Spleen (tissue), 11 donors: Measurements from ENCODE around the gene HOXD8. TPM values are rescaled to one million over a fixed set of nuclear protein-coding genes. Genes with fewer than 3 reads are reported as not detected.

Experiments
- DNase-seq: peaks from one replicate; pipeline ENCODE4 v3.0.0-alpha.2; 2020
- H3K27ac ChIP-seq, 8 donors: fragments of 200-600 bp; sonication (generic) in 7 of 8; 1 replicate in 4 of 8; 2 replicates in 4 of 8; pipeline versions ENCODE4 v1.5.0 to v1.8.0; 2016 to 2021; ENCODE audit warnings: inconsistent platforms in 4 of 8, mild to moderate bottlenecking in 4 of 8, moderate library complexity in 1 of 8
- H3K27me3 ChIP-seq, 7 donors: fragments of 200-600 bp; sonication (generic) in 6 of 7; replicated peaks in 1 of 7; 1 replicate in 4 of 7; 2 replicates in 3 of 7; pipeline versions ENCODE4 v1.5.0 to v1.8.0; 2016 to 2021; ENCODE audit warnings: inconsistent platforms in 3 of 7, mild to moderate bottlenecking in 1 of 7
- H3K36me3 ChIP-seq, 6 donors: fragments of 200-600 bp; sonication (generic) in 5 of 6; 1 replicate in 4 of 6; 2 replicates in 2 of 6; pipeline versions ENCODE4 v1.5.0 to v1.8.0; 2016 to 2021; ENCODE audit warnings: inconsistent platforms in 2 of 6
- H3K4me1 ChIP-seq, 6 donors: fragments of 200-600 bp; sonication (generic) in 5 of 6; 1 replicate in 3 of 6; 2 replicates in 3 of 6; pipeline versions ENCODE4 v1.5.0 to v1.8.0; 2016 to 2021; ENCODE audit warnings: inconsistent platforms in 3 of 6
- H3K4me3 ChIP-seq, 8 donors: fragments of 200-600 bp; sonication (generic) in 7 of 8; 1 replicate in 4 of 8; 2 replicates in 4 of 8; pipeline versions ENCODE4 v1.5.0 to v1.8.0; 2016 to 2021; ENCODE audit warnings: inconsistent platforms in 4 of 8, mild to moderate bottlenecking in 4 of 8, moderate library complexity in 2 of 8
- H3K9me3 ChIP-seq, 8 donors: fragments of 200-600 bp; sonication (generic) in 7 of 8; 1 replicate in 4 of 8; 2 replicates in 4 of 8; pipeline versions ENCODE4 v1.5.0 to v1.8.0; 2016 to 2021; ENCODE audit warnings: inconsistent platforms in 4 of 8
- POLR2A ChIP-seq, 3 donors: fragments of 450-650 bp; IDR thresholded peaks; one replicate each; pipeline ENCODE4 v1.5.1; 2017; ENCODE audit warnings: antibody characterized with exemption in 3 of 3, mild to moderate bottlenecking in 1 of 3
- POLR2AphosphoS5 ChIP-seq, 3 donors: sonication (generic); formaldehyde crosslinking; IDR thresholded peaks; one replicate each; pipeline ENCODE4 v1.5.1; 2017; ENCODE audit warnings: antibody characterized with exemption in 3 of 3
- WGBS, 5 donors: extraction: QIAGEN DNeasy Blood & Tissue Kit in 3 of 5; methylation state at CpG; one replicate each; pipeline versions ENCODE4 v1.1.5 to v1.1.7; 2013 to 2018; 5-methylcytosine and 5-hydroxymethylcytosine counted together
- intact Hi-C: fragments of 100-400 bp; cut with DNase I; formaldehyde crosslinking; loops from one replicate; pipeline ENCODE4 v1.15.0; 2023; ENCODE audit warnings: low total_unique reads
- polyA plus RNA-seq, 3 donors: library from polyadenylated mRNA; stranded (reverse); fragments of 200-250 nt; gene quantifications; one replicate each; pipeline ENCODE4 v1.2.1, GENCODE V29; 2013
- total RNA-seq, 7 donors: library from RNA; depleted of rRNA in 3 of 7; stranded (reverse); fragments of >200 nt in 3 of 7; fragmentation: NEBNext Ultra II Directional in 4 of 7; extraction: Animal tissue kit (Norgen Biotek cat#: 25700) in 4 of 7; gene quantifications; one replicate each; pipeline versions ENCODE4 v1.1.0 to v1.2.1, GENCODE V29; 2016 to 2021
- TF ChIP-seq, protein P1 (sequence below), 11 experiments: fragments of 200-600 bp in 7 of 11; fragments of 450-650 bp in 4 of 11; sonication (generic) in 4 of 11; IDR thresholded peaks in 8 of 11; conservative IDR thresholded peaks in 3 of 11; 1 replicate in 7 of 11; 2 replicates in 4 of 11; pipeline versions ENCODE4 v1.4.0 to v1.8.0; 2016 to 2021; ENCODE audit warnings: antibody characterized with exemption in 11 of 11, inconsistent platforms in 4 of 11, mild to moderate bottlenecking in 1 of 11
- donor health status: healthy with polysubstance abuse.
- donor health status: DM: no; HTN: no; CAD: no; lungs with moderate emphysema.
- donor health status: DM: no; HTN: no; CAD: no.
- donor health status: Bipolar disorder and iron deficiency.
- donor health status: healthy.
- donor health status: DM: no; HTN: no; CAD: no.
- donor health status: DM: yes; HTN: yes; CAD: no.

Gene HOXD8
- total and polyA plus RNA-seq, 10 donors: 4.7 to 27.0 (median 15.8) TPM

DNA sequence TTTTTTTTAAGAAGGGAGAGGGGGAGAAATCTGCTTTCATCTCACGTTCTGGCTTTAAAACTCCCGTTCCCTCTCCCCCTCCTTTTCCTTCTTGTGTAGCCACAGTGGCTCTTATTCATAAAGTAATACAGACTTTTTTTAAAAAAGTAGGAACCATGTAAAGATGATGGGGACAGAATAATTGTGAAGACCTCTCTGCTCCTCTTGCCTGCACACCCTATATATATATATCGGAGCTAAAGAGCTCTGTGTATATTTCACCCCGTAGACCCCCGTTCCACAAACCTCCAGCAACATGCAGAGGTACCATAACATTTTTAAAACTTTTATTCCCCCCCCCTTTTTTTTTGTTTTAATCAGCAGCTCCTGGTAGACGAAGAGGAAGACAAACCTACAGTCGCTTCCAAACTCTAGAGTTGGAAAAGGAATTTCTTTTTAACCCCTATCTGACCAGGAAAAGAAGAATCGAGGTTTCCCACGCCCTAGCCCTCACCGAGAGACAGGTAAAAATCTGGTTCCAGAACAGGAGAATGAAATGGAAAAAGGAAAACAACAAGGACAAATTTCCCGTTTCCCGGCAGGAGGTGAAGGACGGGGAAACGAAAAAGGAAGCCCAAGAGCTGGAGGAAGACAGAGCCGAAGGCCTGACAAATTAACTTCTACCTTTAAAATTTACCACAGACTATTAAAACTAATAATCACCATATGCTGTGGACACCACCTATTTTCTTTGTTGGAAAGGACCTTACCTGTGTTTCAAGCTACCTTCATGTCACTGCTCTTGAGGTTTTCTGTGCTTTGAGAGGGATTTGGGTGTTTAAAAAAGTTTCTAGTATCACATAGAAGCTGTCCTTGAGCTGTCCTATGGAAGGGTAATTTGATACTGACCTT, 1.7 kb downstream of the HOXD8 start:
- H3K36me3 ChIP-seq: no peaks in the 10 kb centered on the region
- peaks cover 0 to 100% (median 92%) of the 10 kb centered on the region in 7 donors for H3K27me3 ChIP-seq
- H3K27ac ChIP-seq: peak overlapping the region; percentile 57 to 93 (median 86)
- WGBS, 5 donors: 12 to 18% (median 14%) methylated on average over 15 of the region's 15 CpGs
- DNase-seq: no peak
- H3K9me3 ChIP-seq: no peaks in the 10 kb centered on the region
- H3K4me3 ChIP-seq: peak overlapping the region; percentile 20 to 71 (median 40)
- peaks cover 0 to 89% (median 50%) of the 10 kb centered on the region in 6 donors for H3K4me1 ChIP-seq
- no peak for TF ChIP-seq POLR2AphosphoS5 (IDR thresholded peaks at IDR 0.05)
- no peak for TF ChIP-seq POLR2A (IDR thresholded peaks at IDR 0.05)
- TF ChIP-seq, protein P1, sequence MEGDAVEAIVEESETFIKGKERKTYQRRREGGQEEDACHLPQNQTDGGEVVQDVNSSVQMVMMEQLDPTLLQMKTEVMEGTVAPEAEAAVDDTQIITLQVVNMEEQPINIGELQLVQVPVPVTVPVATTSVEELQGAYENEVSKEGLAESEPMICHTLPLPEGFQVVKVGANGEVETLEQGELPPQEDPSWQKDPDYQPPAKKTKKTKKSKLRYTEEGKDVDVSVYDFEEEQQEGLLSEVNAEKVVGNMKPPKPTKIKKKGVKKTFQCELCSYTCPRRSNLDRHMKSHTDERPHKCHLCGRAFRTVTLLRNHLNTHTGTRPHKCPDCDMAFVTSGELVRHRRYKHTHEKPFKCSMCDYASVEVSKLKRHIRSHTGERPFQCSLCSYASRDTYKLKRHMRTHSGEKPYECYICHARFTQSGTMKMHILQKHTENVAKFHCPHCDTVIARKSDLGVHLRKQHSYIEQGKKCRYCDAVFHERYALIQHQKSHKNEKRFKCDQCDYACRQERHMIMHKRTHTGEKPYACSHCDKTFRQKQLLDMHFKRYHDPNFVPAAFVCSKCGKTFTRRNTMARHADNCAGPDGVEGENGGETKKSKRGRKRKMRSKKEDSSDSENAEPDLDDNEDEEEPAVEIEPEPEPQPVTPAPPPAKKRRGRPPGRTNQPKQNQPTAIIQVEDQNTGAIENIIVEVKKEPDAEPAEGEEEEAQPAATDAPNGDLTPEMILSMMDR (IDR thresholded peaks at IDR 0.05 in 8 of 11, conservative IDR thresholded peaks at IDR 0.05 in 3 of 11): no peak
- intact Hi-C loops: no loop called here

DNA sequence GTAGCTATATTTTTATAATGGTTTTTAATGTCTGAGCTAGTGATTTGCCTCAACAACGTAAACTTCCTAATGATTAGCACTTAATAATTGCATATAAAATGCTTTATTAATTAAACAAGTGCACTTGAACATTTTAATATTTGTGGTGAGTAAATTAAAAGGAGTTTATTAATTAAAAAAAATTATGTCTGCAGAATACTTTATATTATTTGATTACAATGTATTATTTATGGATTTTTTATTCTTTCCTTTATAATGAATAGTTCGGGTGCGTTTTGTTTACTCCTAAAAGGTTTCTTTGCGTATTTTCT, 2.3 kb downstream of the HOXD8 start:
- peak overlapping the region; percentile 4 to 71 (median 40) for H3K4me3 ChIP-seq
- TF ChIP-seq POLR2A (IDR thresholded peaks at IDR 0.05): no peak
- no peak for TF ChIP-seq POLR2AphosphoS5 (IDR thresholded peaks at IDR 0.05)
- TF ChIP-seq, protein P1 (IDR thresholded peaks at IDR 0.05 in 8 of 11, conservative IDR thresholded peaks at IDR 0.05 in 3 of 11): no peak
- 12 to 22% (median 19%) methylated on average over 4 of the region's 4 CpGs for WGBS, 5 donors
- intact Hi-C loops: no loop called here
- no peaks in the 10 kb centered on the region for H3K36me3 ChIP-seq
- H3K4me1 ChIP-seq: peaks cover 0 to 95% (median 56%) of the 10 kb centered on the region in 6 donors
- no peak for DNase-seq
- peak overlapping the region in 7 of 8 donors; percentile 78 to 93 (median 86) for H3K27ac ChIP-seq
- no peaks in the 10 kb centered on the region for H3K9me3 ChIP-seq
- peaks cover 0 to 100% (median 93%) of the 10 kb centered on the region in 7 donors for H3K27me3 ChIP-seq

DNA sequence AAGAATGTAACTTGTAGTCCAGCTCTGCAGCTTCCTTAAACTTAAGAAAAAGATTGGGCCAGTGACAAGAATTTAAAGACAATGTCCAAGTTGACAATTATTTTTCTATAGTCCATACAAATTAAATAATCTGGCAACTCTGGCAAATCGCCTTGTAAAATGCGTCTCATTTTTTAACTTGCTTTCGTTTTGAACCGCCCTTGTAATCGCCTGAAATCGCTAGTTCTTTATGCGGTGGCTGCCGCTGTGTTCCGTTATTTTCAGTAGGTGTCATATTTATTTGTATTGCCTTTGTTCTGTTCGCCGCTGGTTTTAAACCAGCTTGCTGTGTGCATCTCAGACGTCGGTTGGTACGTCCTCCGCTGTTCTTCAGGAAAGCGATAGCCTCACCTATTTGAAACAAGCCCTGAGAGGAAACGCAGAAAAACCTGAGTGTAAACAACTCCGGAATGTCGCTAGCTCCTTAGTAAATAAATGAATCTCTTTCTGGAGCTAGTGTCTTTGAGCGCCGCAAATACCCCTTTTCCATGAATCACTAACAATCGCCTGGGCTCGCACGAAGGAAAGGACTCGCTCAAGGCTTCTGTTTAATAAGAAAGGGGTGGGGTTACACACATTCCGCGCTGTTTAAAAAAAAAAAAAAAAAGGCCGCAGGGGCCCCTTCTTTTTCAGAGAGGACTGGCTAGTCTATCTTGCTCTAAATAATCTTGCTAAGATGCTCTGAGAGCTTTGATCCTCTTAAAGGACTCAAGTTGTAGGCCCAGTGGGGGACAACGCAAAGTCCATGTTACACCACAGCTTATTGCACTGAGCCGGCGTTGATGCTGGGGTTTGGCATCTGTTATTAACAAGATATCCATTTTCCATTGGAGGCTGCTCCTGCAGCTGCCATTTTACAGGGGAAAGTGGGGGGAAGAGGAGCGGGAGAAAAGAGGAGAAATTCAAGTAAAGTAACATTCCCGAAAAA, 3.0 kb downstream of the HOXD8 start:
- Histone ChIP-seq H3K27ac (peak overlapping the region in 7 of 8 donors; percentile 78 to 93 (median 86)), H3K27me3 (peaks cover 0 to 100% (median 96%) of the 10 kb centered on the region in 7 donors), H3K4me3 (peak overlapping the region in 6 of 8 donors; percentile 31 to 71 (median 42)), H3K36me3 (no peaks in the 10 kb centered on the region), H3K4me1 (peaks cover 0 to 91% (median 57%) of the 10 kb centered on the region in 6 donors), H3K9me3 (no peaks in the 10 kb centered on the region)
- no peak for TF ChIP-seq POLR2A (IDR thresholded peaks at IDR 0.05)
- no peak for TF ChIP-seq POLR2AphosphoS5 (IDR thresholded peaks at IDR 0.05)
- TF ChIP-seq, protein P1 (IDR thresholded peaks at IDR 0.05 in 8 of 11, conservative IDR thresholded peaks at IDR 0.05 in 3 of 11): no peak
- intact Hi-C loops: no loop called here
- DNase-seq: no peak
- 10 to 21% (median 11%) methylated on average over 33 of the region's 33 CpGs for WGBS, 5 donors
